ENCODE results near the gene TREX2. TPM values are rescaled to one million over a fixed set of nuclear protein-coding genes. Genes with fewer than 3 reads are reported as not detected.

The TREX2 gene
- total RNA-seq, 1 experiment from 2014 or later, result 1.8 TPM

DNA sequence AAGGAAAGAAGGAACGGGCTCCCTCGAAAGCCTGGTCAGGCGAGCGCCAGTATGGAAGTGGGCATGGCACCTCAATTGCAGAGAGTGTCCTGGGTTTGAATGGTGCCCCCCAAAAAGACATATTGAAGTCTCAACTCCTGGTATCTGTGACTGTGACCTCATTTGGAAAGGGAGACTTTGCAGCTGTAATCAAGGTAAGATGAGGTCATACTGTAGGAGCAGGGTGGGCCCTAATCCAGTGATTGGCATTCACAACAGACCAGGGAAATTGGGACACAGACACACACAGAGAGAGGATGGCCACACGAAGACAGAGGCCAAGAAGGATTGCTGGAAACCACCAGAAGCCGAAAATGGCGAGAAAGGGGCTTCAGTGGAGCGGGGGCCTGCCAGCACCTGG, 28.2 kb downstream of the TREX2 start:
- no peak for DNase-seq
- Histone ChIP-seq H3K4me3 (ENCODE audit: insufficient read depth, low read depth, low read length) (no peak overlapping the region), H3K27me3 (ENCODE audit: control insufficient read depth, insufficient read depth, low read length) (no peaks in the 10 kb centered on the region), H3K36me3 (replicated peaks; ENCODE audit: control insufficient read depth, insufficient read depth, low read length) (no peaks in the 10 kb centered on the region)

GRCh38 chrX:153416781-153417450, 28.9 kb downstream of the TREX2 start:
- H3K36me3 ChIP-seq (replicated peaks; ENCODE audit: control insufficient read depth, insufficient read depth, low read length), result no peaks in the 10 kb centered on the region
- H3K27me3 ChIP-seq (ENCODE audit: control insufficient read depth, insufficient read depth, low read length), result peaks cover under 1% of the 10 kb centered on the region; the same call in 1 of the 2 replicates
- no peak overlapping the region for H3K4me3 ChIP-seq (ENCODE audit: insufficient read depth, low read depth, low read length)
- DNase-seq, result no peak

- Histone ChIP-seq H3K36me3 (replicated peaks; ENCODE audit: control insufficient read depth, insufficient read depth, low read length) (no peaks in the 10 kb centered on the region), H3K27me3 (ENCODE audit: control insufficient read depth, insufficient read depth, low read length) (peaks cover 5% of the 10 kb centered on the region; the same call in 1 of the 2 replicates), H3K4me3 (ENCODE audit: insufficient read depth, low read depth, low read length) (no peak overlapping the region)
- no peak for DNase-seq
Observed at GRCh38 chrX:153414856-153415510, 30.9 kb downstream of the TREX2 start.

DNA sequence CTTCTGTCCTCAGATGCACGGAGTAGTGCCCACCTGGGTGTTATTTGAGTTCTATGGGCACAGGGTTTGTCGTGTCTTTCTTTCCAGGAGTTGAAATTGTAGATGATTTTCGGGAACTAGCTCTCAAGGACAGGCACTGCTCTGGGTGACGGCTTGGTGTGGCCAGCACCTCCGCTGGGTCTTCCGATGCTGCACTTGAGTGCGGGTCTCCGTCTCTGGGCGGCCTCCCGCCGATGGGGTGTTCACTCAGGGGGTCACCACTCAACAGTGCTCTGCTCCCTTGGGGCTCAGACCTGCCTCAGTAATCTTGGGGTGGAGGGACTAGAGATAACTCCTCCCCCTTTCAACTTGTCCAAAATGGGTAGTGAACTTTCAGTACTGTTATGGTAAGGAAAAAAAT, 32.1 kb downstream of the TREX2 start:
- DNase-seq, result no peak
- Histone ChIP-seq H3K4me3 (ENCODE audit: insufficient read depth, low read depth, low read length) (no peak overlapping the region), H3K36me3 (replicated peaks; ENCODE audit: control insufficient read depth, insufficient read depth, low read length) (no peaks in the 10 kb centered on the region), H3K27me3 (ENCODE audit: control insufficient read depth, insufficient read depth, low read length) (peaks cover 5% of the 10 kb centered on the region; the same call in 1 of the 2 replicates)

- Histone ChIP-seq H3K4me3 (ENCODE audit: insufficient read depth, low read depth, low read length) (no peak overlapping the region), H3K36me3 (replicated peaks; ENCODE audit: control insufficient read depth, insufficient read depth, low read length) (no peaks in the 10 kb centered on the region), H3K27me3 (ENCODE audit: control insufficient read depth, insufficient read depth, low read length) (peaks cover 5% of the 10 kb centered on the region; the same call in 1 of the 2 replicates)
- DNase-seq, result no peak
Observed at GRCh38 chrX:153412746-153413720, 32.8 kb downstream of the TREX2 start.

DNA sequence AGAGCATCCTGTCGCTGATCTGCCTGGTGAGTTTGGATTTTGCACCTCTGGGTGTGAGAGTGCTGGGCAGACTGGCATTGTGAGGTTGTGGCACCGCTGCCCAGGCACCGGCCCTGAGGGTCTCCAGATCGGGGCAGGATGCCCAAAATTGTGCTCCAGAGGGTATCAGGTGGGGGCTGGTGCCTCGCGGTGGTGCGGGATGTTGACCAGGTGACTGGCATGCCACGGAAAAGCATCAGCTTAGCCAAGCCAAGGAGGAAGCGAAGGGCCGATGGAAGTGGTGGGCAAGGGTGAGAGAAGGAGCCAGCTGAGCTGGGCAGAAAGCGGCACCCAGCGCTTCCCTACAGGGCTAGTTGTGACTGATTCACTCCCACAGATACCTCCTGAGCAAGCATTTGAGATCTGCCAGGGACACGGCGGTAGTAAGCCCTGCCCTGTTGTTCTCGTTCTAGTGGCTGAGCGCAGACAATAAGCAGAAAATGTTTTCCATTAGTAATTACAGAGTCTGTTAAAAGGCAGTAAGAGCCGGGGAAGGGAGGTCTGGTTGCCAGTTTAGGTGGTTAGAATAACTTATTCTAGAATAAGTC, 33.8 kb downstream of the TREX2 start:
- H3K4me3 ChIP-seq (ENCODE audit: insufficient read depth, low read depth, low read length), result peak overlapping the region; percentile 28; the same call in 1 of the 2 replicates
- DNase-seq, result no peak
- peaks cover 5% of the 10 kb centered on the region; the same call in 1 of the 2 replicates for H3K27me3 ChIP-seq (ENCODE audit: control insufficient read depth, insufficient read depth, low read length)

GRCh38 chrX:153411255-153411987, 34.4 kb downstream of the TREX2 start, which contains the start of gene ZFP92:
Gene ZFP92 (plus strand): TSS chrX:153411472. CDS start chrX:153418323, 6,851 bp downstream.
- no peaks in the 10 kb centered on the region for H3K36me3 ChIP-seq (replicated peaks; ENCODE audit: control insufficient read depth, insufficient read depth, low read length)
- peaks cover 5% of the 10 kb centered on the region; the same call in 1 of the 2 replicates for H3K27me3 ChIP-seq (ENCODE audit: control insufficient read depth, insufficient read depth, low read length)
- peak within 1 kb of the TSS; percentile 28; the same call in 1 of the 2 replicates for H3K4me3 ChIP-seq (ENCODE audit: insufficient read depth, low read depth, low read length)
- DNase-seq, result peak; percentile 76

More for the DNA sequence above, 33.8 kb downstream of the TREX2 start:
- no peaks in the 10 kb centered on the region for H3K36me3 ChIP-seq (replicated peaks; ENCODE audit: control insufficient read depth, insufficient read depth, low read length)

GRCh38 chrX:153410888-153411254, 35.0 kb downstream of the TREX2 start:
- Histone ChIP-seq H3K4me3 (ENCODE audit: insufficient read depth, low read depth, low read length) (peak overlapping the region; percentile 28; the same call in 1 of the 2 replicates), H3K36me3 (replicated peaks; ENCODE audit: control insufficient read depth, insufficient read depth, low read length) (no peaks in the 10 kb centered on the region)

DNA sequence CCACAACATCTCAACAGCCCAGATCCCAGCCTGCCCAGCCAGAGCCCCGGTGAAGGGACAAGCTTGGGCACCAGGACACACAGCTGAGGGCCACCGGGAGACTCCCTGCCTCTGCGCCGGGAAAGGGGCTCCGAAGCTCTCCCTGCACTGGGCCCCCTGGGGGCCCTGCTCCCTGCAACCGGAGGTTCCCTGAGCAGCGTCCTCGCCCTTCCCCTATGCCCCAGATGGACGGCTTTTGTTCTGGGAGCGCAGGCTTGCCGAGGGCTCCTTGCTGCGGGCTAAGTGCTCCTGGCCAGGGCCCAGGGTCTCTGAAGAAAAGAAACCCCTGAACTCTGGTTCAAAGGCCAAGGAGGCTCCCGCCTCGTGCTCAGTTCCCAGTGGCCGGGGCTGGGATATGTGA, 35.5 kb downstream of the TREX2 start:
- Histone ChIP-seq H3K27me3 (ENCODE audit: control insufficient read depth, insufficient read depth, low read length) (peaks cover 5% of the 10 kb centered on the region; the same call in 1 of the 2 replicates), H3K36me3 (replicated peaks; ENCODE audit: control insufficient read depth, insufficient read depth, low read length) (no peaks in the 10 kb centered on the region), H3K4me3 (ENCODE audit: insufficient read depth, low read depth, low read length) (no peak overlapping the region)
- no peak for DNase-seq

More at GRCh38 chrX:153410888-153411254, 35.0 kb downstream of the TREX2 start:
- peaks cover 5% of the 10 kb centered on the region; the same call in 1 of the 2 replicates for H3K27me3 ChIP-seq (ENCODE audit: control insufficient read depth, insufficient read depth, low read length)
- no peak for DNase-seq

DNA sequence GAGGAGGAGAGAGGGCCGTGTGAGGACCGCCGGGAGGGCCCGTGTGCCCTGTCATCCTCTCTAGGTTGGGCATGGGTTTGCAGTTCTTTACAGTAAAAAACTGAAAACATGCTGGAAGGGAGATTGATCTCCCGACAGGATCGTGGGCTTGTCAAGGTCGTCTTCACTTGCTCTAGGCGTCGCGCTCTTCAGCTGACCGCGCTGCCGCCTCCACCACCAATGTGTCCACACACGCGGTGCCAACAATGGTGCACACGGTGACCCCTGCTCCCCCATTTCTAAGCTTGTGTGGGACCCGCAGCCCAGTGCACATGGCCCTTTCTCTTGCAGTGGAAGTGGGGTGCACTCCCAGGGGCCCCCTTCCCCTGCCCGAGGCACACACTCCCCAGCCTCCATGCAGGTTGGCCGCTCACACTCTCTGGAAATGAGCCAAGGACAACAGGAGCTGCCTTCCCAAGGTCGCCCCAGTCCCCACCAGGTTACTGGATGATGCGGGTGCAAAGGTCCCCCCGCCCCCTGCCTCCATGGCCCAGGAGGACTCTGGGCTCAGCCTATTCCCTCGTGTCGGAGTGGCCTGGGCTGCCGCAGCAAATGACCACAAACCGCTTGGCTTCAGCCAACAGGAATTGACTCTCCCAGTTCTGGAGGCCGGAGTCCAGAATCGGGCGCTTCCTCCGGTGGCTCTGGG, 36.3 kb downstream of the TREX2 start:
- no peak for DNase-seq
- no peak overlapping the region for H3K4me3 ChIP-seq (ENCODE audit: insufficient read depth, low read depth, low read length)
- H3K27me3 ChIP-seq (ENCODE audit: control insufficient read depth, insufficient read depth, low read length), result peaks cover 5% of the 10 kb centered on the region; the same call in 1 of the 2 replicates
- no peaks in the 10 kb centered on the region for H3K36me3 ChIP-seq (replicated peaks; ENCODE audit: control insufficient read depth, insufficient read depth, low read length)

GRCh38 chrX:153408871-153409351, 36.9 kb downstream of the TREX2 start:
- no peak overlapping the region for H3K4me3 ChIP-seq (ENCODE audit: insufficient read depth, low read depth, low read length)
- peaks cover 5% of the 10 kb centered on the region; the same call in 1 of the 2 replicates for H3K27me3 ChIP-seq (ENCODE audit: control insufficient read depth, insufficient read depth, low read length)
- no peaks in the 10 kb centered on the region for H3K36me3 ChIP-seq (replicated peaks; ENCODE audit: control insufficient read depth, insufficient read depth, low read length)
- no peak for DNase-seq

DNA sequence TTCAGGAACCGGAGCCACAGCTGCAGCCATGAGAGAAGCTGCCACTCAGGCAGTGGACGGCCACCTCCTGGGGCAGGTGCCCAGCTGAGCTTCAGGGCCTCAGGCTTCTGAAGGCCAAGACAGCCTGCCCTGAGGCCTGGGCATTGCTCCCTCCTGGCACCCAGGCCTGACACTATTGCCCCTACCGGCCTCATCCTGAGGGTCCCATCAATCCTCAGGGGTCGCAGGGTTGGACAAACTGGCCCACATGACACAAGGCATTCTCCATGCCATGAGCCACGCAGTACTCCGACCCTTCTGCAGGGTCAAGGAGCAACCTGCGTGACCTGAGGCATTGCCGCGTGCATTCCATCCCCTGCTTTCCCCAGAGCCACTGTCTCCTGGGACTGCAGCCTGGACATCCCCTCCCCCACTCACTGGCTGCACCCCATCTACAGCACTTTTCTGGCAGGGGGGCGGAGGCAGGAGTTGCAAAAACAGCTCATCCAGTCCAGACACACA, 37.6 kb downstream of the TREX2 start:
- DNase-seq, result no peak
- Histone ChIP-seq H3K36me3 (replicated peaks; ENCODE audit: control insufficient read depth, insufficient read depth, low read length) (no peaks in the 10 kb centered on the region), H3K27me3 (ENCODE audit: control insufficient read depth, insufficient read depth, low read length) (peaks cover 5% of the 10 kb centered on the region; the same call in 1 of the 2 replicates), H3K4me3 (ENCODE audit: insufficient read depth, low read depth, low read length) (no peak overlapping the region)
